Endothelial cell of umbilical vein (primary cell): Measurements from ENCODE around the gene RAP2A. TPM values are rescaled to one million over a fixed set of nuclear protein-coding genes. Genes with fewer than 3 reads are reported as not detected.

Source experiments
- BruUV-seq: library from RNA; stranded (reverse); fragments of 400-500 nt; replicated peaks from 2 replicates; lab custom pipeline; 2021; lab: Mats Ljungman, UMichigan
- CTCF ChIA-PET: fragments of 300-600, 350-600 bp; sonication (Branson Sonifier 250); formaldehyde crosslinking; loops from one replicate; lab custom pipeline; 2021; ENCODE audit warnings: antibody characterized with exemption, inconsistent platforms; lab: Charles Lee
- POLR2A ChIA-PET: fragments of 300-600, 350-600 bp; sonication (Branson Sonifier 250); formaldehyde crosslinking; loops from one replicate; lab custom pipeline; 2021; ENCODE audit warnings: antibody characterized with exemption, inconsistent platforms; lab: Charles Lee
- DNase-seq: peaks from one replicate; pipeline ENCODE4 v3.0.0-alpha.2; 2011; ENCODE audit warnings: low read depth, low spot score
- FAIRE-seq: peaks from 2 replicates; lab custom pipeline; 2011; peaks lifted over from hg19 to GRCh38; lab: Jason Lieb, UNC
- H2AFZ ChIP-seq: 2 replicates; pipeline ENCODE4 v1.6.0; 2012; ENCODE audit warnings: low read depth, low read length, control low read depth, inconsistent platforms
- H3K27ac ChIP-seq: 2 replicates; pipeline ENCODE4 v1.5.1; 2011; ENCODE audit warnings: low read depth, mild to moderate bottlenecking, control low read depth, low read length, moderate library complexity; ENCODE audit not compliant: insufficient read depth
- H3K27me3 ChIP-seq, 2 experiments: 2 replicates each; pipeline versions ENCODE4 v1.6.0 to v1.6.1; 2011; ENCODE audit warnings: low read length in 2 of 2, mixed read lengths in 1 of 2; ENCODE audit not compliant: control insufficient read depth in 2 of 2, insufficient read depth in 2 of 2
- H3K36me3 ChIP-seq, 2 experiments: 2 replicates in 1 of 2; 3 replicates in 1 of 2; pipeline ENCODE4 v1.5.1; 2011; ENCODE audit warnings: low read length in 2 of 2, mild to moderate bottlenecking in 1 of 2, moderate library complexity in 1 of 2; ENCODE audit not compliant: control insufficient read depth in 2 of 2, insufficient read depth in 2 of 2; ENCODE audit errors: extremely low read depth in 1 of 2
- H3K4me1 ChIP-seq: 3 replicates; pipeline ENCODE4 v1.5.1; 2011; ENCODE audit warnings: mild to moderate bottlenecking, low read length; ENCODE audit not compliant: control insufficient read depth, insufficient read depth; ENCODE audit errors: extremely low read depth
- H3K4me2 ChIP-seq: 2 replicates; pipeline ENCODE4 v1.6.1; 2011; ENCODE audit warnings: low read length, control low read depth, mixed read lengths; ENCODE audit not compliant: insufficient read depth
- H3K4me3 ChIP-seq, 3 experiments: fragments of 200-600 bp in 1 of 3; sonication (generic), shearing (Covaris generic) in 1 of 3; replicated peaks in 1 of 3; 2 replicates each; pipeline ENCODE4 v1.5.1; 2011 to 2016; ENCODE audit warnings: control low read depth in 3 of 3, low read length in 3 of 3, mild to moderate bottlenecking in 2 of 3, inconsistent platforms in 1 of 3, low read depth in 1 of 3, moderate library complexity in 1 of 3; ENCODE audit not compliant: insufficient read depth in 1 of 3
- H3K79me2 ChIP-seq: 2 replicates; pipeline ENCODE4 v1.6.0; 2012; ENCODE audit warnings: low read length, inconsistent platforms; ENCODE audit not compliant: control insufficient read depth, insufficient read depth
- H3K9ac ChIP-seq: replicated peaks from 2 replicates; pipeline ENCODE3; 2011; ENCODE audit warnings: low read length, control low read depth; ENCODE audit not compliant: insufficient read depth; ENCODE audit errors: extremely low read depth
- H3K9me1 ChIP-seq: replicated peaks from 3 replicates; pipeline ENCODE4 v1.6.0; 2011; ENCODE audit warnings: mild to moderate bottlenecking, low read length; ENCODE audit not compliant: control insufficient read depth, insufficient read depth; ENCODE audit errors: extremely low read depth
- H3K9me3 ChIP-seq: replicated peaks from 2 replicates; pipeline ENCODE4 v1.5.1; 2012; ENCODE audit warnings: low read length, inconsistent platforms; ENCODE audit not compliant: control insufficient read depth, insufficient read depth
- H4K20me1 ChIP-seq: replicated peaks from 2 replicates; pipeline ENCODE3; 2011; ENCODE audit warnings: mild to moderate bottlenecking, low read length; ENCODE audit not compliant: control insufficient read depth, insufficient read depth; ENCODE audit errors: extremely low read depth
- EZH2 ChIP-seq: IDR thresholded peaks from 2 replicates; pipeline ENCODE4 v1.6.1; 2012; ENCODE audit warnings: borderline replicate concordance, low read depth, mild to moderate bottlenecking, moderate library complexity, low read length, inconsistent platforms; ENCODE audit not compliant: severe bottlenecking
- FOS ChIP-seq: IDR thresholded peaks from 2 replicates; pipeline ENCODE4 v1.6.1; 2011; ENCODE audit warnings: mild to moderate bottlenecking, low read length, moderate library complexity, borderline replicate concordance; ENCODE audit not compliant: insufficient read depth
- GATA2 ChIP-seq: IDR thresholded peaks from 2 replicates; pipeline ENCODE4 v1.7.0; 2011; ENCODE audit warnings: low read depth, mild to moderate bottlenecking, moderate library complexity, mixed read lengths, low read length; ENCODE audit not compliant: insufficient read length, insufficient read depth
- JUN ChIP-seq: IDR thresholded peaks from 2 replicates; pipeline ENCODE4 v1.6.1; 2011; ENCODE audit warnings: borderline replicate concordance, low read depth; ENCODE audit not compliant: insufficient read length, insufficient read depth
- MYC ChIP-seq: IDR thresholded peaks from one replicate; pipeline ENCODE4 v1.6.1; 2011; ENCODE audit warnings: mild to moderate bottlenecking, low read depth, low read length
- POLR2A ChIP-seq: IDR thresholded peaks from 2 replicates; pipeline ENCODE4 v1.6.1; 2012; ENCODE audit warnings: low read depth, mild to moderate bottlenecking, control low read depth, low read length
- POLR2AphosphoS5 ChIP-seq: IDR thresholded peaks from 2 replicates; pipeline ENCODE4 v1.6.1; 2012; ENCODE audit warnings: low read depth, mild to moderate bottlenecking, control low read depth, low read length, moderate library complexity; ENCODE audit not compliant: insufficient read depth
- dilution Hi-C: fragments of 300-500 bp; cut with MboI; formaldehyde crosslinking; loops from one replicate; pipeline ENCODE4 v1.15.0; 2019; ENCODE audit warnings: low sequenced_read_pairs; ENCODE audit not compliant: extremely low pct_ligation_motif_present
- intact Hi-C: fragments of 100-400 bp; cut with micrococcal nuclease; formaldehyde crosslinking; loops from one replicate; pipeline ENCODE4 v1.10.0; 2022
- polyA plus RNA-seq, 4 experiments: library from polyadenylated mRNA; depleted of rRNA in 3 of 4; stranded (reverse) in 3 of 4; unstranded in 1 of 4; fragments of >200 nt; gene quantifications; 2 replicates each; pipeline versions ENCODE4 v1.2.1 to v1.2.3, GENCODE V29; 2011 to 2012; ENCODE audit warnings: missing spikeins in 1 of 4
- total RNA-seq: library from RNA; stranded (reverse); gene quantifications from 2 replicates; pipeline ENCODE4 v1.2.3, GENCODE V29; 2021
- TF ChIP-seq, protein P1 (sequence below): IDR thresholded peaks from 2 replicates; pipeline ENCODE4 v1.6.1; 2011; ENCODE audit not compliant: insufficient read depth, insufficient read length
- TF ChIP-seq, protein P2 (sequence below), 2 donors: IDR thresholded peaks; 1 replicate in 1 of 2; 2 replicates in 1 of 2; pipeline ENCODE4 v1.5.1; 2011; ENCODE audit warnings: low read length in 2 of 2, mild to moderate bottlenecking in 2 of 2, moderate library complexity in 2 of 2, control low read depth in 1 of 2, inconsistent platforms in 1 of 2, low read depth in 1 of 2; ENCODE audit not compliant: insufficient read depth in 1 of 2; ENCODE audit errors: extremely low read depth in 1 of 2

The RAP2A gene
- total and polyA plus RNA-seq, 2 donors (not counting 3 experiments of a cell fraction or from before 2014, with no cell fraction given), result 7.8 to 44.4 TPM

- DNase-seq, result no peak
- ChIA-PET POLR2A (no interaction called here), CTCF (no interaction called here)
- Histone ChIP-seq H3K27me3 (no peaks in the 10 kb centered on the region), H3K9me3 (no peaks in the 10 kb centered on the region), H3K27ac (no peak overlapping the region), H3K4me3 (no peak overlapping the region), H3K4me2 (no peak overlapping the region), H2AFZ (no peak overlapping the region), H3K9ac (no peak overlapping the region), H3K9me1 (no peaks in the 10 kb centered on the region), H3K4me1 (peaks cover 3% of the 10 kb centered on the region), H3K79me2 (no peaks in the 10 kb centered on the region), H4K20me1 (no peaks in the 10 kb centered on the region), H3K36me3 (no peaks in the 10 kb centered on the region)
- TF ChIP-seq GATA2, result no peak
- TF ChIP-seq POLR2AphosphoS5, result no peak
- dilution Hi-C loops (no loop called here), intact Hi-C loops (no loop called here)
- peak; percentile 38 for FAIRE-seq
- BruUV-seq, result no TSS peak
Observed at GRCh38 chr13:97490702-97491307, 56.8 kb downstream of the RAP2A start.

GRCh38 chr13:97491452-97491851 is 57.5 kb downstream of the RAP2A start:
- Histone ChIP-seq H3K27me3 (no peaks in the 10 kb centered on the region), H3K4me1 (peaks cover 3% of the 10 kb centered on the region), H3K4me2 (no peak overlapping the region), H3K9ac (no peak overlapping the region), H3K36me3 (no peaks in the 10 kb centered on the region), H2AFZ (no peak overlapping the region), H3K9me3 (no peaks in the 10 kb centered on the region), H3K4me3 (no peak overlapping the region), H3K79me2 (no peaks in the 10 kb centered on the region), H3K27ac (no peak overlapping the region), H3K9me1 (no peaks in the 10 kb centered on the region), H4K20me1 (no peaks in the 10 kb centered on the region)
- ChIA-PET CTCF (no interaction called here), POLR2A (no interaction called here)
- no TSS peak for BruUV-seq
- TF ChIP-seq, protein P1, sequence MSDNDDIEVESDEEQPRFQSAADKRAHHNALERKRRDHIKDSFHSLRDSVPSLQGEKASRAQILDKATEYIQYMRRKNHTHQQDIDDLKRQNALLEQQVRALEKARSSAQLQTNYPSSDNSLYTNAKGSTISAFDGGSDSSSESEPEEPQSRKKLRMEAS, result no peak
- TF ChIP-seq, protein P2, sequence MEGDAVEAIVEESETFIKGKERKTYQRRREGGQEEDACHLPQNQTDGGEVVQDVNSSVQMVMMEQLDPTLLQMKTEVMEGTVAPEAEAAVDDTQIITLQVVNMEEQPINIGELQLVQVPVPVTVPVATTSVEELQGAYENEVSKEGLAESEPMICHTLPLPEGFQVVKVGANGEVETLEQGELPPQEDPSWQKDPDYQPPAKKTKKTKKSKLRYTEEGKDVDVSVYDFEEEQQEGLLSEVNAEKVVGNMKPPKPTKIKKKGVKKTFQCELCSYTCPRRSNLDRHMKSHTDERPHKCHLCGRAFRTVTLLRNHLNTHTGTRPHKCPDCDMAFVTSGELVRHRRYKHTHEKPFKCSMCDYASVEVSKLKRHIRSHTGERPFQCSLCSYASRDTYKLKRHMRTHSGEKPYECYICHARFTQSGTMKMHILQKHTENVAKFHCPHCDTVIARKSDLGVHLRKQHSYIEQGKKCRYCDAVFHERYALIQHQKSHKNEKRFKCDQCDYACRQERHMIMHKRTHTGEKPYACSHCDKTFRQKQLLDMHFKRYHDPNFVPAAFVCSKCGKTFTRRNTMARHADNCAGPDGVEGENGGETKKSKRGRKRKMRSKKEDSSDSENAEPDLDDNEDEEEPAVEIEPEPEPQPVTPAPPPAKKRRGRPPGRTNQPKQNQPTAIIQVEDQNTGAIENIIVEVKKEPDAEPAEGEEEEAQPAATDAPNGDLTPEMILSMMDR (IDR thresholded peaks at IDR 0.05; ENCODE audit: extremely low read depth in 1 of 2, insufficient read depth in 1 of 2, low read depth in 1 of 2, low read length in 2 of 2), result no peak
- no peak for TF ChIP-seq POLR2AphosphoS5
- no peak for TF ChIP-seq GATA2
- no peak for TF ChIP-seq EZH2
- TF ChIP-seq MYC, result no peak
- no peak for TF ChIP-seq POLR2A
- no peak for TF ChIP-seq JUN
- TF ChIP-seq FOS, result no peak
- FAIRE-seq (no peak), DNase-seq (no peak)
- intact Hi-C loops, result no loop called here
- dilution Hi-C loops, result no loop called here
